Activated T-cell treated with anti-CD3 and anti-CD28 coated beads for 48 hours (primary cell): ENCODE results near the gene FHAD1.

Source experiments
- DNase-seq: peaks from one replicate; pipeline ENCODE4 v3.0.0-alpha.2; 2020; ENCODE audit warnings: low read depth

FHAD1 gene

GRCh38 chr1:15326691-15327588 is 79.9 kb downstream of the FHAD1 start:
- no peak for DNase-seq

DNA sequence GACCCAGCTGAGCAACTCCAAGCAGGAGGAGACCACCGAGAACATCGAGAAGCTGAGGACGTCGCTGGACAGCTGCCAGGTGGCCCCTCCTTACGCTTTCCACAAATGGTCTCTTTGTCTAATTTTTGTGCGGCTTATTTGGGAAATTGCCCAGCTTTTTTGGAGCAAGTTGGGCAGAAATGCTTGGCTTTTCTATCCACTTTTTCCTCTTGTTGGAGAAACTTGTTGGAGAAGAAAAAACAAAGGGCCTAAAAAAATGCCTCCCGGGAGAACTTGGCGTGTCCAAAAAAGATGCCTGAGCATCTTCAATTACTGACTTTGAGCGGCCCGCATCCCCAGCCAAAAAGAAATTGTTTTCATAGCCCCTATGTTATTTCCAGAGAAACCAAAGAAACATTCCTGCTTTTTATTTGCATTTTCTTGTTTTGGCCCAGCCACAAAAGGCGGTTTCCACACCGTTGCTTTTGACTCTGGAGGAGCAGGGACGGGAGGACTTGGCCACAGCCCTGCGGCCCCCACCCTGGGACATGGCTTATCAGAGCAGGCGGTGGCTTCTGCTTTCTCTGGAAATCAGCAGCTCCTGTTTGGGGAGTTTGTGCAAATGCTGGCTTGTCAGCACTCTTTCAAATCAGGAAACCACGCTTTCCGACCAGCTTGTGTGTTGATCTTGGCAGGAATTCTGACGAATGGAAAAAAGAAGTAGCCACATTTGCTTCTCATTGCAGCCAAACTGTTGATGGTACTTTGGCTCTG is 81.5 kb downstream of the FHAD1 start:
- DNase-seq = no peak

DNA sequence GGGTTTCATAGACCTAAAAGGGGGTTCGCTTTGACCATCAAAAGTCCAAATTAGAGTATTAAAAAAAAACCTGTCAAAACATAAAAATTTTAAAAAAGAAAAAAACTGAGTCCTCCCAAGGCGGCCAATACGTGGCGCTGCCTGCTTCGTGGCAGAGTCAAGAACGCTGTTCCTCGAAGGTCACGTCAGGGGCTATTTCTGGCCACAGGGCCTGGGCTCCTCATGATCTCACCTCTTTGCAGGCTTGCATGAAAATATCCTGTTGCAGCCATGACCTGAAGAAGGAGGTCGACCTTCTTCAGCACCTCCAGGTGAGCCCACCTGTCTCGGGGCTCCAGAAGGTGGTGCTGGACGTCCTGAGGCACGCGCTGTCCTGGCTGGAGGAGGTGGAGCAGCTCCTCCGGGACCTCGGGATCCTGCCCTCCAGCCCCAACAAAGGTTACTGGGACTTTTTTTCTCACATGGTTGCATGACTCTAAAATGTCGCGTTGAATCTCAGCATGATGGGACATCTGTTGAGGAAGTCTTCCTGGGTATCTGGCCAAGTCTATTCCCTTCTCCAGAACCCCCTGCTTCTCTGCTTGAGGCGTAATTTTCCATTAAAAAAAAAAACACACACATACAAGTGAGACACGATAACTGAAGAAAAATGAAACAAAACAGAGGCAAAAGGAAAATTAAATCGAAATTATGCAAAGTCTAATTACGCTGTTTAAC is 82.2 kb downstream of the FHAD1 start:
- no peak for DNase-seq

GRCh38 chr1:15330028-15330427 is 83.0 kb downstream of the FHAD1 start:
- DNase-seq = no peak

- no peak for DNase-seq
These were observed 84.2 kb downstream of the FHAD1 start for GRCh38 chr1:15331180-15331579.

DNA sequence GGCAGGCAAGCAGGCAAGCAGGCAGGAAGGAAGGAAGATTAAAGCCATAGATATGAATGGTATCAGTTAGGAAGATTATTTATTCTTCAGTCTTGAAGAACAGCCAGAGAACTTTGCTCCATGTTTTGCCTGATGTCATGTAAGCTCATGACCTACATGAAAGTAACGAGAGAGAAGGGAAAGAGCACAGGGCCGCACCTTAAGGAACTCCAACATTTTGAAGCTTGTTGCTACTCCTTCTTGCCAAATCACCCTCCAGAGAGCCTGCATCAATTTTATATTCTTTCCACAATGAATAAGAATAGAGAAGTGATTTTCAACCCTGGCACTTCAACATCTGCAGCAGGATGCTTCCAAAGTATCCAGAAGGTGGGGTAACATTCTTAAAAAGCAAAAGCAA is 84.7 kb downstream of the FHAD1 start:
- DNase-seq = no peak

DNA sequence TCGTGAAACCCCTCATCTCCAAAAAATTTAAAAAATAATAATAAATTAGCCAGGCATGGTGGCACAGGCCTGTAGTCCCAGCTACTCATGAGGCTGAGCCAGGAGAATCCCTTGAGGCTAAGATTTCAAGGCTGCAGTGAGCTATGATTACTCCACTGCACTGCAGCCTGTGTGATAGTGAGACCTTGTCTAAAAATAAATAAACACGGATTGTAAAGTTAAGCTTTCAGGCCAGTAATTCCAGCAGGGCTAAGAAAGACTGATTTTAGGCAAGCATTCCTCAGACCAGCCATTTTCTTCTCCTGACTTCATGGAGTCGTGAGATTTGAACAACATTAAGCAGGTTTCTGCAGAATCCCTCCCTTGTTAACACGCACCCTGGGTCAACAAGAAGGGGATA is 85.5 kb downstream of the FHAD1 start:
- no peak for DNase-seq

GRCh38 chr1:15332952-15333715 is 86.1 kb downstream of the FHAD1 start:
- no peak for DNase-seq

DNA sequence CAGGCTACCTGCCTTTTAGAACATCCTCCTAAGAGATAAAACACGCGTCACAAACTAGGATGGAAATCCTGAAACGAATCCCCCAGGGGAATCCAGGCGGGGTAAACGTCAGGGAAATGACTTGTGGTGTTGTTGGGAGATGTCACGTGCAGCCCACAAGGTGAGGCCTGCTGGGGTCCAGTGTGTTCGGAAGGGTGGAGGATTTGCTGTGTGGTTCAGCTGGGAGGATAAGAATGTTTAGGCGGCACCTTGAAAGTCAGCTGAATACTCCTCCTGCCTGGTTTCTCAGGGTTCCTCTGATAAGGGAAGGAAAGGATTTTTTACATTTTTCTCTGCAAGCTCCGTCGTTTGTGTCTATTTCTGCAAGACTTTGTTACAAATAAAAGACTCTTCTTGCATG is 88.0 kb downstream of the FHAD1 start:
- DNase-seq = no peak

GRCh38 chr1:15336866-15337265 is 89.8 kb downstream of the FHAD1 start:
- DNase-seq = no peak

DNA sequence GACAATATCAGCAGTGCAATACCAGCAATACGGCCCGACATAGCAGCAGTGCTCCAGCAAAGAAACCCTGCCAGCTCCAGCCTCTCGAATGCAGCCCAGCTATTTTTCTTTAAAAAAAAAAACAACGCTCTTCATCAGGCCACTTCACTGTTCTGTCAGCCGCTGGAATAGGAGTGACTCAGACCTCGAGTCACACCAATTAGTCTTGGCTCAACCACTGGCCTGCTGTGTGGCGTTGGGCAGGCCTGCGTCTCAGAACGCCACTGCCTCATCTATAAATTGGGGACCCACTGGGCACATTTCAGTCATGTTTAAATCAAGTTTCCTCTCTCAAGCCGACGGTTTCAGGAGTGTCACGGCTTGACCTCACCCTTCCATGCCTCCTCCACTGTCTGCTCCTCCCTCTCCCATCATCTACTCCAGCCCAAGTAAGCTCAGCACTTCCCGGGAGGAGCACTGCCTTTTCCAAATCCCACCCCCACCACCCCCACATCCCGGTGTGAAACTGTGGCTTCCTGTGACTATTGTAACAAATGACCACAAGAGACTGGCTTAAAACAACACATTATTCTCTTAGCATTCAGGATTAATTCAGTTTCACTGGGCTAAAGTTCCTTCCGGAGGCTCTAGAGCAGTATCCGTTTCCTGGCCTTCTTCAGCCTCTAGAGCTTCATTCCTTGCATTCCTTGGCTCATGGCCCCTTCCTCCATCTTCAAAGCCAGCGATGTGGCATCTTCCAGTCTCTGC is 90.8 kb downstream of the FHAD1 start:
- no peak for DNase-seq

GRCh38 chr1:15339570-15339969 is 92.5 kb downstream of the FHAD1 start:
- DNase-seq = no peak

GRCh38 chr1:15341228-15341627 is 94.2 kb downstream of the FHAD1 start:
- DNase-seq = no peak

- no peak for DNase-seq
These were observed 94.8 kb downstream of the FHAD1 start for GRCh38 chr1:15341634-15342407.

- DNase-seq = no peak
These were observed 95.5 kb downstream of the FHAD1 start for GRCh38 chr1:15342408-15342967.

- no peak for DNase-seq
These were observed 96.1 kb downstream of the FHAD1 start for GRCh38 chr1:15343099-15343498.

- no peak for DNase-seq
These were observed 96.7 kb downstream of the FHAD1 start for GRCh38 chr1:15343729-15344128.

DNA sequence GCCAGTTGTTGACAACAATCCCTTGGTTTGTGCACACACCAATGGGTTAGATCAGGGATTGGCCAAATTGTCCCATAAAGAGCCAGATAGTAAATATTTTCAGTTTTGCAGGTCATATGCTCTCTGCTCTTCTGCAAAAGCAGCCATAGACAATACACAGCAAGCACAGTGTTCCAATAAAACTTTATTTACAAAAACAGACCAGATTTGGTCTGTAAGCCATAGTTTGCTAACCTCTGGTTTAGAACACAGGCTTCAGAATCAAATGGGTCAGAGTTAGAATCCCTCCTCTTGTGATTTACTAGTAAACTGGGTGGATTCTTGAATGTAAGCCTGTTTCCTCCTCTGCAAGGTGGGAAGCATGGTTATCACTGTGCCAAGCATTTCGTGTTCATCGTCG is 97.4 kb downstream of the FHAD1 start:
- DNase-seq = no peak

DNA sequence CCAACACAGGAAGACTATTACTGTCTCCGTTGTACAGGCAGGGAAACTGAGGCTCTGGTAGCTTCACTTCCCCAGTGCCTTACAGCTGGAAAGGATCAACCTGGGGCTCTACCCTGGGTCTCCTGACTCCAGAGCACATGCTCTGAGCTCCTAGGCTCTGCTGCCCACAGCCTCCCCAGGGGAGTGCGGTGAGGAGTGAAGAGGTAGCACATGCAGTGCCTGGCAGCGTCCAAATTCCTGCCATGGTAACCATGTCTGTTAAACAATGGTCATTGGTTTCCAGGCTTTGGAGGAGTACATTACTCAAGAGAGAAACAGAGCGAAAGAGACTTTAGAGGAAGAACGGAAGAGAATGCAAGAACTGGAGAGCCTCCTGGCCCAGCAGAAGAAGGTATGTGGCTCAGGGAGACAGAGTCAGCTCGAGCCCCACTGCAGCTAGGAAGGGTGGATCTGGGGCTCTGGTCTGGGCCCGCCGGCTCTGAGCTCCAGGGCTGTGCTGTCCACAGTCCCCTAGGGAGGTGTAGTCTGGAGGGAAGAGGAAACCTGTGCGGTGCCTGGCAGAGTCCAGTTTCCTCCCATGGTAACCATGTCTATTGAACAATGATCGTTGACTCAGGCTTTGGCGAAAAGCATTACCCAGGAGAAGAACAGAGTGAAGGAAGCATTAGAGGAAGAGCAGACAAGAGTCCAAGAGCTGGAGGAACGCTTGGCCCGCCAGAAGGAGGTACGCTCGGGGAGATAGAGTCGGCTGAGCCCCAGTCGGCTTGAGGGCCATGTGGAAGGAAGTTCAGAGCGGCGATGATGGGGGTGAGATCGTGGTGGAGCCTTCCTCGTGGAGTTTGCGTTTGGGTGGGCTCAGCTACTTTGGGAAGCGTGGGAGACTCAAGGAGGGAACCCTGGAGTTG is 98.0 kb downstream of the FHAD1 start:
- no peak for DNase-seq
